Smooth muscle cell (in vitro differentiated cells): Measurements from ENCODE around the gene TBC1D12. TPM values are rescaled to one million over a fixed set of nuclear protein-coding genes. Genes with fewer than 3 reads are reported as not detected.
A peak's percentile ranks its signal among the peaks of the same experiment; 100 is the strongest.

Experiments
- DNase-seq: peaks from one replicate; lab custom pipeline; 2025; ENCODE audit not compliant: unreplicated experiment; lab: John Stamatoyannopoulos, UW
- H2AFZ ChIP-seq: fragments of 200-600 bp; sonication (generic); 2 replicates; pipeline ENCODE4 v1.6.0; 2016; ENCODE audit warnings: antibody characterized with exemption, low read depth, mild to moderate bottlenecking
- H3F3A ChIP-seq: fragments of 200-600 bp; sonication (generic); 2 replicates; pipeline ENCODE4 v1.6.0; 2017; ENCODE audit warnings: antibody characterized with exemption, low read depth
- H3K27ac ChIP-seq: fragments of 200-600 bp; sonication (generic); 2 replicates; pipeline ENCODE4 v1.5.1; 2016; ENCODE audit warnings: low read depth, mild to moderate bottlenecking
- H3K27me3 ChIP-seq: fragments of 200-600 bp; sonication (generic); 2 replicates; pipeline ENCODE4 v1.6.1; 2016; ENCODE audit warnings: low read depth, mild to moderate bottlenecking
- H3K36me3 ChIP-seq: fragments of 200-600 bp; sonication (generic); 2 replicates; pipeline ENCODE4 v1.5.1; 2016; ENCODE audit warnings: low read depth
- H3K4me1 ChIP-seq: fragments of 200-600 bp; sonication (generic); 2 replicates; pipeline ENCODE4 v1.5.1; 2016; ENCODE audit warnings: low read depth
- H3K4me2 ChIP-seq: fragments of 200-600 bp; sonication (generic); 2 replicates; pipeline ENCODE4 v1.6.0; 2016; ENCODE audit warnings: mild to moderate bottlenecking
- H3K4me3 ChIP-seq: fragments of 200-600 bp; sonication (generic); 2 replicates; pipeline ENCODE4 v1.5.1; 2016; ENCODE audit warnings: mild to moderate bottlenecking
- H3K79me2 ChIP-seq: fragments of 200-600 bp; sonication (generic); 2 replicates; pipeline ENCODE4 v1.6.0; 2016; ENCODE audit warnings: low read depth, mild to moderate bottlenecking
- H3K9ac ChIP-seq: fragments of 200-600 bp; sonication (generic); 2 replicates; pipeline ENCODE4 v1.6.0; 2016; ENCODE audit warnings: low read depth
- H3K9me3 ChIP-seq: fragments of 200-600 bp; sonication (generic); replicated peaks from 2 replicates; pipeline ENCODE4 v1.5.1; 2016; ENCODE audit warnings: low read depth
- H4K20me1 ChIP-seq: fragments of 200-600 bp; sonication (generic); 2 replicates; pipeline ENCODE4 v1.6.0; 2016; ENCODE audit warnings: low read depth
- CTCF ChIP-seq: fragments of 200-600 bp; sonication (generic); IDR thresholded peaks from 2 replicates; pipeline ENCODE4 v1.5.1; 2017; ENCODE audit warnings: borderline replicate concordance, mild to moderate bottlenecking, antibody characterized with exemption; ENCODE audit not compliant: insufficient read depth, poor library complexity, severe bottlenecking
- WGBS: methylation state at CpG from one replicate; pipeline ENCODE4 v1.1.7; 2016; ENCODE audit warnings: low lambda C conversion rate; 5-methylcytosine and 5-hydroxymethylcytosine counted together
- polyA plus RNA-seq: library from polyadenylated mRNA; unstranded; fragments of >200 nt; fragmentation: Nextera tagmentation; extraction: Ambion mirVana; gene quantifications from 2 replicates; pipeline ENCODE4 v1.2.1, GENCODE V29; 2016
- total RNA-seq: library from RNA; depleted of rRNA; stranded (reverse); fragments of >200 nt; gene quantifications from 2 replicates; pipeline ENCODE4 v1.2.3, GENCODE V29; 2014

The TBC1D12 gene
- total and polyA plus RNA-seq, 2 experiments from 2014 or later = 3.8 to 9.4 TPM

- H3K4me2 ChIP-seq = no peak overlapping the region
- no peak overlapping the region for H3K27ac ChIP-seq
- no peak for TF ChIP-seq CTCF
- no peaks in the 10 kb centered on the region for H3K4me1 ChIP-seq
- H3K79me2 ChIP-seq = no peaks in the 10 kb centered on the region
- no peaks in the 10 kb centered on the region for H3K36me3 ChIP-seq
- H3K4me3 ChIP-seq = no peak overlapping the region
- no peak overlapping the region for H3K9ac ChIP-seq
- no peaks in the 10 kb centered on the region for H3K9me3 ChIP-seq
- no peaks in the 10 kb centered on the region for H3K27me3 ChIP-seq
- no peak for DNase-seq
- no peak overlapping the region for H2AFZ ChIP-seq
- H4K20me1 ChIP-seq = no peaks in the 10 kb centered on the region
- 69% methylated on average over 12 of the region's 12 CpGs for whole genome bisulfite sequencing
- H3F3A ChIP-seq = no peaks in the 10 kb centered on the region
Observed at GRCh38 chr10:94397549-94398370, 4.6 kb upstream of the TBC1D12 start.

- no peak for DNase-seq
- H3K9ac ChIP-seq = no peak overlapping the region
Observed at GRCh38 chr10:94398762-94399161, 3.6 kb upstream of the TBC1D12 start.

GRCh38 chr10:94402843-94403379 lies 570 bp downstream of the TBC1D12 start:
- DNase-seq = peak; percentile 43
- Histone ChIP-seq H3K4me3 (peak overlapping the region; percentile 99), H4K20me1 (peaks cover 39% of the 10 kb centered on the region), H3K9ac (peak overlapping the region; percentile 76), H3K27me3 (no peaks in the 10 kb centered on the region), H3F3A (no peaks in the 10 kb centered on the region), H3K36me3 (no peaks in the 10 kb centered on the region), H3K9me3 (no peaks in the 10 kb centered on the region), H3K79me2 (peaks cover 43% of the 10 kb centered on the region), H3K4me1 (peaks cover 4% of the 10 kb centered on the region), H3K4me2 (peak overlapping the region; percentile 99), H3K27ac (peak overlapping the region; percentile 88), H2AFZ (peak overlapping the region; percentile 80)
- TF ChIP-seq CTCF = no peak
- WGBS = under 1% methylated on average over 61 of the region's 77 CpGs

More at GRCh38 chr10:94398762-94399161, 3.6 kb upstream of the TBC1D12 start:
- Histone ChIP-seq H3K4me1 (no peaks in the 10 kb centered on the region), H3K27ac (no peak overlapping the region), H3K4me3 (no peak overlapping the region), H3K27me3 (no peaks in the 10 kb centered on the region), H3F3A (no peaks in the 10 kb centered on the region), H4K20me1 (no peaks in the 10 kb centered on the region), H3K79me2 (peaks cover 1% of the 10 kb centered on the region), H3K36me3 (no peaks in the 10 kb centered on the region), H3K9me3 (no peaks in the 10 kb centered on the region), H3K4me2 (no peak overlapping the region), H2AFZ (no peak overlapping the region)
- TF ChIP-seq CTCF = no peak
- 94% methylated on average over 6 of the region's 6 CpGs for WGBS
